B cell (primary cell): ENCODE measurements around the gene RPL36.

Experiments
- CTCF ChIP-seq: fragments of 200-600 bp; IDR thresholded peaks from one replicate; pipeline ENCODE4 v1.8.0; 2022; ENCODE audit warnings: antibody characterized with exemption, mild to moderate bottlenecking
- EZH2 ChIP-seq: IDR thresholded peaks from 2 replicates; pipeline ENCODE4 v1.6.1; 2012; ENCODE audit warnings: borderline replicate concordance, low read depth, mild to moderate bottlenecking, moderate library complexity, low read length; ENCODE audit not compliant: insufficient read depth, poor library complexity, severe bottlenecking

DNA sequence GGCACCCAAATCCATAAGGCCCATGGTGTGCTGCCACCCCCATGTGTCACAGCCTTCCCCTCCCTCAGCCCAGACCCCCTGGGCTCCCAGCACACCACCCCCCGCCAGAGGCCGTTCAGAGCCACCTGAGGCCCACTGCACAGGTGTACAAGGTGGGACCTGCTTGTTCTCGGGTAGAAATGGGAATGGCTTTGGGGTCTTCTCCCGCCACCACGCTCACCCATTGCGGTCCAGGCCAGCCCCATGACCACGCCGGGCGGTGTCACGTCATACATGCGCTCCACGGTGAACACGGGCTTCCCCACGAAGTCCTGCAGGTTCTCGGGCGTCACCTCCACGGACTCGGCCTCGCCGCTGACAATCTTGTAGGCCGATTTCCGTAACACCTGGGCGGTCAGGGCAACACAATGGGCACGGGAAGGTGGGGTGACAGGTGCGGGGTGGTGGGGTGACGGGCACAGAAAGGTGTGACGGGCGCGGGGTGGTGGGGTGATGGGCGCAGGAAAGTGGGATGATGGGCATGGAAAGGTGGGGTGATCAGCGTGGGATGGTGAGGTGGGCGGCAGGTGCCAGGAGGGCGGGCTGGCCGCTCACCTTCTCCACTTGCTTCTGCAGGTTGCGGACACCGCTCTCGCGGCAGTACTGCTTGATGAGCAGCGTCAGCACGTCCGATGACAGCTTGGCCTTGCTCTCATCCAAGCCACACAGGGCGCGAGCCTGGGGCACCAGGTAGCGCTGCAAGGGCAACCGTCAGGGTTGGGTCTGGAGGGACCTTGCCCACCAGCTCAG is 4.3 kb downstream of the RPL36 start:
- no peak for TF ChIP-seq CTCF
- no peak for TF ChIP-seq EZH2
